ENCODE data around the gene RTN4RL2. TPM values are rescaled to one million over a fixed set of nuclear protein-coding genes. Genes with fewer than 3 reads are reported as not detected.

Gene RTN4RL2
- total RNA-seq, 1 experiment from 2014 or later = 0.90 TPM

GRCh38 chr11:57467508-57468157, 7.3 kb downstream of the RTN4RL2 start:
- POLR2A ChIA-PET = no interaction called here
- DNase-seq (ENCODE audit: low read depth, low spot score) (no peak), ATAC-seq (no peak)
- in situ Hi-C loops (cut with HindIII; ENCODE audit: low pct_unique_long_range_greater_than_20kb, low sequenced_read_pairs) (no loop called here), intact Hi-C loops (cut with micrococcal nuclease; ENCODE audit: unreplicated experiment) (no loop called here)
- no peaks in the 10 kb centered on the region for H3K4me1 ChIP-seq (ENCODE audit: control insufficient read depth, insufficient read depth, low read length)
- TF ChIP-seq TCF7L2 (IDR thresholded peaks at IDR 0.05; ENCODE audit: low read depth, low read length) (no peak), POLR2AphosphoS5 (IDR thresholded peaks at IDR 0.05; ENCODE audit: low read depth, low read length) (no peak), CTCF (IDR thresholded peaks at IDR 0.05) (no peak), SIN3A (IDR thresholded peaks at IDR 0.05; ENCODE audit: borderline replicate concordance, insufficient read depth, low read depth, low read length) (no peak), REST (IDR thresholded peaks at IDR 0.05; ENCODE audit: insufficient read depth in 1 of 2, low read depth in 2 of 2, low read length in 1 of 2) (no peak)
- H3K27me3 ChIP-seq (ENCODE audit: control insufficient read depth, insufficient read depth, low read length) = no peaks in the 10 kb centered on the region
- no peaks in the 10 kb centered on the region for H3K36me3 ChIP-seq (ENCODE audit: control insufficient read depth, insufficient read depth, low read length)
- BruUV-seq (replicated peaks) = no TSS peak
- no peak overlapping the region for H3K27ac ChIP-seq (ENCODE audit: low read length)
- H3K4me3 ChIP-seq (ENCODE audit: low read depth in 2 of 2, low read length in 2 of 2) = no peak overlapping the region
- no peaks in the 10 kb centered on the region for H3K9me3 ChIP-seq (ENCODE audit: control insufficient read depth, insufficient read depth, low read depth, low read length)
- CTCF ChIA-PET = no interaction called here

GRCh38 chr11:57468276-57468675, 7.9 kb downstream of the RTN4RL2 start:
- intact Hi-C loops (cut with micrococcal nuclease; ENCODE audit: unreplicated experiment) (no loop called here), in situ Hi-C loops (cut with HindIII; ENCODE audit: low pct_unique_long_range_greater_than_20kb, low sequenced_read_pairs) (no loop called here)
- ChIA-PET CTCF (no interaction called here), POLR2A (no interaction called here)
- TF ChIP-seq REST (IDR thresholded peaks at IDR 0.05; ENCODE audit: insufficient read depth in 1 of 2, low read depth in 2 of 2, low read length in 1 of 2) (no peak), POLR2AphosphoS5 (IDR thresholded peaks at IDR 0.05; ENCODE audit: low read depth, low read length) (no peak), TCF7L2 (IDR thresholded peaks at IDR 0.05; ENCODE audit: low read depth, low read length) (no peak), CTCF (IDR thresholded peaks at IDR 0.05) (no peak), SIN3A (IDR thresholded peaks at IDR 0.05; ENCODE audit: borderline replicate concordance, insufficient read depth, low read depth, low read length) (no peak)
- Histone ChIP-seq H3K36me3 (ENCODE audit: control insufficient read depth, insufficient read depth, low read length) (no peaks in the 10 kb centered on the region), H3K4me1 (ENCODE audit: control insufficient read depth, insufficient read depth, low read length) (no peaks in the 10 kb centered on the region), H3K27me3 (ENCODE audit: control insufficient read depth, insufficient read depth, low read length) (no peaks in the 10 kb centered on the region), H3K4me3 (ENCODE audit: low read depth in 2 of 2, low read length in 2 of 2) (no peak overlapping the region), H3K27ac (ENCODE audit: low read length) (no peak overlapping the region), H3K9me3 (ENCODE audit: control insufficient read depth, insufficient read depth, low read depth, low read length) (no peaks in the 10 kb centered on the region)
- no TSS peak for BruUV-seq (replicated peaks)
- DNase-seq (ENCODE audit: low read depth, low spot score) (no peak), ATAC-seq (no peak)
